ENCODE results near the gene HLTF. TPM values are rescaled to one million over a fixed set of nuclear protein-coding genes. Genes with fewer than 3 reads are reported as not detected.

Gene HLTF
- total and polyA plus RNA-seq, 2 of the 4 experiments (the other 2 are of a cell fraction), result 12.6 to 39.1 TPM

DNA sequence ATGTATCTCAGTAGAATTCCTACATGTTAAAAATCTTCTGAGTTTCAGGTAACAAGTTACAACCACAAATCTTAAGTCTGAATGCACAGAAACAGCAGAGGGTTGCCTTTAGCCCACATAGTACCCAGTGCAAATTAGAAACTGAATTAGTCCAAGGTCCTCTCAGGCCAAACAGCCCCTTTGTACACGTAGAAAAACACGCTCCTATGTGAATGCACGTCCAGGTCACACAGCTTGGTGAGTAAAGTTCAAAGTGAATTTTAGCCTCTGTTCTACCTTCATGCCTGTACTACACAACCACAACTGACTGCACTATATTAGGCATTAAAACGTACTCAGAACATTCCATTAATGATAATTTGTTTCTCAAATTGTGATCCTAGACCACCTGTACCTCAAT is 48.6 kb downstream of the HLTF start:
- DNase-seq (no peak), ATAC-seq (ENCODE audit: low read depth) (no peak)
- POLR2A ChIA-PET (ENCODE audit: unreplicated experiment), result no interaction called here
- Histone ChIP-seq H2AFZ (replicated peaks; ENCODE audit: low read length, poor library complexity) (no peak overlapping the region), H3K9me1 (ENCODE audit: insufficient read depth, low read length) (no peaks in the 10 kb centered on the region), H4K8ac (ENCODE audit: low read depth in 2 of 2, low read length in 2 of 2) (no peak overlapping the region), H3K9ac (ENCODE audit: low read depth, low read length) (no peak overlapping the region), H3K18ac (ENCODE audit: low read depth, low read length) (no peak overlapping the region), H3K4me2 (ENCODE audit: low read depth, low read length) (no peak overlapping the region), H2BK20ac (ENCODE audit: low read depth, low read length) (no peak overlapping the region), H2BK15ac (ENCODE audit: low read depth, low read length) (no peak overlapping the region), H3K27ac (ENCODE audit: insufficient read depth, low read length) (no peak overlapping the region), H3K4me1 (ENCODE audit: control insufficient read depth, insufficient read depth, low read length) (no peaks in the 10 kb centered on the region), H2BK120ac (ENCODE audit: low read depth, low read length) (no peak overlapping the region), H3K79me1 (ENCODE audit: low read depth in 1 of 2, low read length in 2 of 2) (no peaks in the 10 kb centered on the region; a peak in 1 of 4 replicates), H3K36me3 (ENCODE audit: control insufficient read depth, insufficient read depth, low read length) (peaks cover 14% of the 10 kb centered on the region), H2AK5ac (ENCODE audit: low read depth, low read length) (no peak overlapping the region), H3K9me3 (ENCODE audit: control insufficient read depth, insufficient read depth, low read length) (no peaks in the 10 kb centered on the region), H3K23ac (ENCODE audit: low read depth, low read length) (no peak overlapping the region), H2AK9ac (replicated peaks; ENCODE audit: low read depth, low read length, poor library complexity) (no peak overlapping the region), H3K14ac (replicated peaks; ENCODE audit: low read depth, low read length) (no peak overlapping the region), H4K5ac (ENCODE audit: low read depth, low read length) (no peak overlapping the region), H2BK5ac (ENCODE audit: low read depth, low read length, poor library complexity, severe bottlenecking) (no peak overlapping the region), H3K4ac (ENCODE audit: low read depth, low read length) (no peak overlapping the region), H4K20me1 (ENCODE audit: insufficient read depth, low read length) (no peaks in the 10 kb centered on the region), H3K56ac (ENCODE audit: extremely low read depth, insufficient read depth, low read length) (no peak overlapping the region), H4K91ac (ENCODE audit: insufficient read depth, low read depth, low read length) (no peak overlapping the region), H3K4me3 (ENCODE audit: insufficient read depth, low read depth, low read length) (no peak overlapping the region), H3K27me3 (ENCODE audit: control insufficient read depth, insufficient read depth, low read length) (no peaks in the 10 kb centered on the region)
- BruUV-seq (replicated peaks), result no TSS peak
- dilution Hi-C loops (cut with HindIII; ENCODE audit: low sequenced_read_pairs, unreplicated experiment) (no loop called here), intact Hi-C loops (cut with micrococcal nuclease) (no loop called here), in situ Hi-C loops (cut with MboI; ENCODE audit: low sequenced_read_pairs) (no loop called here)
- CTCF ChIA-PET, result no interaction called here
- TF ChIP-seq MAFK (IDR thresholded peaks at IDR 0.05; ENCODE audit: low read depth, low read length) (no peak), SMC3 (IDR thresholded peaks at IDR 0.05; ENCODE audit: low read depth, low read length) (no peak)
- TF ChIP-seq, protein P1, sequence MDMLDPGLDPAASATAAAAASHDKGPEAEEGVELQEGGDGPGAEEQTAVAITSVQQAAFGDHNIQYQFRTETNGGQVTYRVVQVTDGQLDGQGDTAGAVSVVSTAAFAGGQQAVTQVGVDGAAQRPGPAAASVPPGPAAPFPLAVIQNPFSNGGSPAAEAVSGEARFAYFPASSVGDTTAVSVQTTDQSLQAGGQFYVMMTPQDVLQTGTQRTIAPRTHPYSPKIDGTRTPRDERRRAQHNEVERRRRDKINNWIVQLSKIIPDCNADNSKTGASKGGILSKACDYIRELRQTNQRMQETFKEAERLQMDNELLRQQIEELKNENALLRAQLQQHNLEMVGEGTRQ (IDR thresholded peaks at IDR 0.05; ENCODE audit: low read depth, low read length), result no peak
- no CpG with 5 or more reads among the region's 4 CpGs for WGBS, 2 experiments (ENCODE audit: extremely low coverage in 2 of 2, insufficient read length in 1 of 2)

Data from IMR-90 (cell line).